Measurements from ENCODE around the gene VPREB3.

- no peak for TF ChIP-seq EZH2 (IDR thresholded peaks at IDR 0.05)
- TF ChIP-seq CTCF (IDR thresholded peaks at IDR 0.05): no peak
These were observed 9.3 kb upstream of the VPREB3 start for GRCh38 chr22:23763579-23763945.
